Measurements from ENCODE around the gene SP140.
"Not testable (repeated sequence)": the region's sequence is repeated elsewhere in the genome, so short reads cannot be mapped to it uniquely, and the experiment has no call there.

SP140 gene

GRCh38 chr2:230295192-230295591 lies 69.7 kb downstream of the SP140 start:
- no peak for DNase-seq

GRCh38 chr2:230296917-230297316 lies 71.4 kb downstream of the SP140 start:
- no peak for DNase-seq

- DNase-seq = no peak
Observed at GRCh38 chr2:230299618-230300017, 74.1 kb downstream of the SP140 start.

- DNase-seq = no peak
Observed at GRCh38 chr2:230305416-230306275, 80.1 kb downstream of the SP140 start.

- DNase-seq = no peak
Observed at GRCh38 chr2:230306474-230306873, 80.9 kb downstream of the SP140 start.

GRCh38 chr2:230307485-230307884 lies 81.9 kb downstream of the SP140 start:
- DNase-seq = no peak

- DNase-seq = no peak
Observed at GRCh38 chr2:230308402-230309000, 83.0 kb downstream of the SP140 start.

- DNase-seq = not testable (repeated sequence)
Observed at GRCh38 chr2:230310792-230311191, 85.3 kb downstream of the SP140 start.

- DNase-seq = not testable (repeated sequence)
Observed at GRCh38 chr2:230311634-230312033, 86.1 kb downstream of the SP140 start.

- DNase-seq = no peak
Observed at GRCh38 chr2:230312638-230313037, 87.1 kb downstream of the SP140 start.

- no peak for DNase-seq
Observed at GRCh38 chr2:230317366-230317765, 91.8 kb downstream of the SP140 start.

GRCh38 chr2:230318190-230319121 lies 92.9 kb downstream of the SP140 start:
- no peak for DNase-seq

- DNase-seq = no peak
Observed at GRCh38 chr2:230319211-230319862, 93.8 kb downstream of the SP140 start.

GRCh38 chr2:230321031-230321430 lies 95.5 kb downstream of the SP140 start:
- no peak for DNase-seq

GRCh38 chr2:230322561-230323384 lies 97.2 kb downstream of the SP140 start:
- DNase-seq = no peak

- DNase-seq = no peak
Observed at GRCh38 chr2:230323385-230324106, 98.0 kb downstream of the SP140 start.

GRCh38 chr2:230324503-230324902 lies 99.0 kb downstream of the SP140 start:
- peak; percentile 22 for DNase-seq

- no peak for DNase-seq
Observed at GRCh38 chr2:230325316-230326243, 100.0 kb downstream of the SP140 start.

GRCh38 chr2:230326453-230327417 lies 101.2 kb downstream of the SP140 start, which contains the start of gene SP140L:
Gene SP140L (plus strand): TSS chr2:230327193. CDS start chr2:230327270, 77 bp downstream.
- DNase-seq = peak; percentile 55
